ENCODE measurements around the gene PLCB4. TPM values are rescaled to one million over a fixed set of nuclear protein-coding genes. Genes with fewer than 3 reads are reported as not detected.

PLCB4 gene
- total RNA-seq, 1 donor from 2014 or later = 30.5 TPM

- intact Hi-C loops (cut with micrococcal nuclease) = no loop called here
- Histone ChIP-seq H3K27me3 (ENCODE audit: low read depth) (no peaks in the 10 kb centered on the region), H3K4me3 (no peak overlapping the region), H3K4me1 (peaks cover 25% of the 10 kb centered on the region), H3K36me3 (no peaks in the 10 kb centered on the region), H3K27ac (replicated peaks) (peak overlapping the region; percentile 79), H3K9me3 (replicated peaks) (no peaks in the 10 kb centered on the region)
- TF ChIP-seq CTCF (IDR thresholded peaks at IDR 0.05; ENCODE audit: borderline replicate concordance) = no peak
- no peak for DNase-seq
These were observed 52.3 kb downstream of the PLCB4 start for GRCh38 chr20:9121211-9121610.

GRCh38 chr20:9122571-9122970, 53.7 kb downstream of the PLCB4 start:
- intact Hi-C loops (cut with micrococcal nuclease) = no loop called here
- DNase-seq = no peak
- Histone ChIP-seq H3K4me1 (peaks cover 35% of the 10 kb centered on the region), H3K4me3 (no peak overlapping the region), H3K27me3 (ENCODE audit: low read depth) (no peaks in the 10 kb centered on the region), H3K36me3 (no peaks in the 10 kb centered on the region), H3K27ac (replicated peaks) (no peak overlapping the region), H3K9me3 (replicated peaks) (no peaks in the 10 kb centered on the region)
- TF ChIP-seq CTCF (IDR thresholded peaks at IDR 0.05; ENCODE audit: borderline replicate concordance) = no peak

GRCh38 chr20:9126527-9126926, 57.6 kb downstream of the PLCB4 start:
- H3K27me3 ChIP-seq (ENCODE audit: low read depth) = no peaks in the 10 kb centered on the region
- H3K4me1 ChIP-seq = peaks cover 45% of the 10 kb centered on the region
- H3K27ac ChIP-seq (replicated peaks) = no peak overlapping the region
- no peak for DNase-seq
- intact Hi-C loops (cut with micrococcal nuclease) = no loop called here
- H3K4me3 ChIP-seq = no peak overlapping the region
- H3K9me3 ChIP-seq (replicated peaks) = peaks cover 3% of the 10 kb centered on the region
- no peaks in the 10 kb centered on the region for H3K36me3 ChIP-seq
- no peak for TF ChIP-seq CTCF (IDR thresholded peaks at IDR 0.05; ENCODE audit: borderline replicate concordance)

GRCh38 chr20:9128568-9128967, 59.7 kb downstream of the PLCB4 start:
- no peak overlapping the region for H3K4me3 ChIP-seq
- no peak for DNase-seq
- H3K36me3 ChIP-seq = peaks cover 9% of the 10 kb centered on the region
- H3K4me1 ChIP-seq = peaks cover 45% of the 10 kb centered on the region
- peaks cover 17% of the 10 kb centered on the region for H3K9me3 ChIP-seq (replicated peaks)
- TF ChIP-seq CTCF (IDR thresholded peaks at IDR 0.05; ENCODE audit: borderline replicate concordance) = no peak
- H3K27ac ChIP-seq (replicated peaks) = peak overlapping the region; percentile 67
- intact Hi-C loops (cut with micrococcal nuclease) = no loop called here
- no peaks in the 10 kb centered on the region for H3K27me3 ChIP-seq (ENCODE audit: low read depth)

- H3K4me3 ChIP-seq = no peak overlapping the region
- no peaks in the 10 kb centered on the region for H3K27me3 ChIP-seq (ENCODE audit: low read depth)
- H3K36me3 ChIP-seq = peaks cover 9% of the 10 kb centered on the region
- intact Hi-C loops (cut with micrococcal nuclease) = loop anchor here (10.0 kb wide), 1 partner anchor 275 kb away; no protein-coding TSS in a partner anchor
- peaks cover 52% of the 10 kb centered on the region for H3K4me1 ChIP-seq
- H3K9me3 ChIP-seq (replicated peaks) = peaks cover 17% of the 10 kb centered on the region
- no peak for TF ChIP-seq CTCF (IDR thresholded peaks at IDR 0.05; ENCODE audit: borderline replicate concordance)
- H3K27ac ChIP-seq (replicated peaks) = peak overlapping the region; percentile 67
- DNase-seq = no peak
These were observed 60.9 kb downstream of the PLCB4 start for GRCh38 chr20:9129756-9130155.

All from left ventricle myocardium inferior (tissue), 1 donor.